ENCODE results near the gene GNB3. TPM values are rescaled to one million over a fixed set of nuclear protein-coding genes. Genes with fewer than 3 reads are reported as not detected.
"Not testable (repeated sequence)": the region's sequence is repeated elsewhere in the genome, so short reads cannot be mapped to it uniquely, and the experiment has no call there.

Gene GNB3
- total RNA-seq, 1 donor from 2014 or later: 4.2 TPM

GRCh38 chr12:6871052-6871957 is 30.6 kb downstream of the GNB3 start:
- peak overlapping the region; percentile 92 for H3K4me3 ChIP-seq (ENCODE audit: low read depth, low read length)
- DNase-seq (ENCODE audit: low read depth): no peak
- TF ChIP-seq CTCF (conservative IDR thresholded peaks at IDR 0.05; ENCODE audit: low read depth, low read length): peak; percentile 3

- no peak for DNase-seq (ENCODE audit: low read depth)
- peak overlapping the region; percentile 92 for H3K4me3 ChIP-seq (ENCODE audit: low read depth, low read length)
- TF ChIP-seq CTCF (conservative IDR thresholded peaks at IDR 0.05; ENCODE audit: low read depth, low read length): peak; percentile 92
Observed at GRCh38 chr12:6872073-6873048, 31.6 kb downstream of the GNB3 start.

- H3K4me3 ChIP-seq (ENCODE audit: low read depth, low read length): peak within 1 kb of the TSS; percentile 92
- no peak for TF ChIP-seq CTCF (conservative IDR thresholded peaks at IDR 0.05; ENCODE audit: low read depth, low read length)
- DNase-seq (ENCODE audit: low read depth): no peak
Observed at GRCh38 chr12:6873094-6874014, 32.6 kb downstream of the GNB3 start, which contains the start of gene SPSB2. TSS of gene SPSB2 (minus strand) at chr12:6873303. CDS start at chr12:6872901, 402 bp downstream.

GRCh38 chr12:6874015-6874368 is 33.3 kb downstream of the GNB3 start:
- peak overlapping the region; percentile 92 for H3K4me3 ChIP-seq (ENCODE audit: low read depth, low read length)
- not testable (repeated sequence) for DNase-seq (ENCODE audit: low read depth)

- not testable (repeated sequence) for DNase-seq (ENCODE audit: low read depth)
Observed at GRCh38 chr12:6879824-6880223, 39.1 kb downstream of the GNB3 start.

GRCh38 chr12:6883252-6883651 is 42.5 kb downstream of the GNB3 start:
- TF ChIP-seq CTCF (conservative IDR thresholded peaks at IDR 0.05; ENCODE audit: low read depth, low read length): no peak
- no peak for DNase-seq (ENCODE audit: low read depth)
- no peak overlapping the region for H3K4me3 ChIP-seq (ENCODE audit: low read depth, low read length)

More at GRCh38 chr12:6879824-6880223, 39.1 kb downstream of the GNB3 start:
- not testable (repeated sequence) for H3K4me3 ChIP-seq (ENCODE audit: low read depth, low read length)

GRCh38 chr12:6883683-6884082 is 43.0 kb downstream of the GNB3 start:
- no peak for DNase-seq (ENCODE audit: low read depth)
- TF ChIP-seq CTCF (conservative IDR thresholded peaks at IDR 0.05; ENCODE audit: low read depth, low read length): no peak
- H3K4me3 ChIP-seq (ENCODE audit: low read depth, low read length): no peak overlapping the region

Data from epithelial cell of proximal tubule (primary cell).